ENCODE results near the gene FUT3.
A peak's percentile ranks its signal among the peaks of the same experiment; 100 is the strongest.
"Not testable (repeated sequence)": the region's sequence is repeated elsewhere in the genome, so short reads cannot be mapped to it uniquely, and the experiment has no call there.

Gene FUT3

GRCh38 chr19:5854121-5854520, 2.9 kb upstream of the FUT3 start:
- not testable (repeated sequence) for H3K4me3 ChIP-seq
- H3K27ac ChIP-seq: peak overlapping the region in 1 of 21 experiments; percentile 25

GRCh38 chr19:5850743-5851293, 431 bp downstream of the FUT3 start:
- H3K27ac ChIP-seq: peak overlapping the region in 6 of 21 experiments; percentile 26 to 64 (median 34)
- peak overlapping the region in 1 of 7 experiments; percentile 3 for H3K4me3 ChIP-seq

GRCh38 chr19:5850189-5850588, 1.1 kb downstream of the FUT3 start:
- H3K27ac ChIP-seq: no peak overlapping the region
- no peak overlapping the region for H3K4me3 ChIP-seq

- not testable (repeated sequence) for H3K4me3 ChIP-seq, H3K27ac ChIP-seq
Measured at GRCh38 chr19:5848621-5849020, 2.6 kb downstream of the FUT3 start.

- H3K4me3 ChIP-seq, H3K27ac ChIP-seq: not testable (repeated sequence)
Measured at GRCh38 chr19:5847846-5848245, 3.4 kb downstream of the FUT3 start.

- H3K4me3 ChIP-seq: no peak overlapping the region
- H3K27ac ChIP-seq: no peak overlapping the region
Measured at GRCh38 chr19:5844456-5845433, 6.5 kb downstream of the FUT3 start.

GRCh38 chr19:5843295-5843927, 7.8 kb downstream of the FUT3 start:
- no peak overlapping the region for H3K4me3 ChIP-seq
- no peak overlapping the region for H3K27ac ChIP-seq

- not testable (repeated sequence) for H3K27ac ChIP-seq
Measured at GRCh38 chr19:5841735-5842111, 9.5 kb downstream of the FUT3 start.

GRCh38 chr19:5839065-5840017, 11.9 kb downstream of the FUT3 start, which contains the start of gene FUT6:
FUT6 (minus strand) TSS chr19:5839702; CDS start chr19:5832567, 7,135 bp downstream.
- Histone ChIP-seq H3K4me3 (no peak within 1 kb of the TSS), H3K27ac (no peak within 1 kb of the TSS)

More at GRCh38 chr19:5841735-5842111, 9.5 kb downstream of the FUT3 start:
- not testable (repeated sequence) for H3K4me3 ChIP-seq

GRCh38 chr19:5838353-5839064, 12.7 kb downstream of the FUT3 start:
- H3K27ac ChIP-seq: no peak overlapping the region
- no peak overlapping the region for H3K4me3 ChIP-seq

- H3K27ac ChIP-seq: no peak overlapping the region
- H3K4me3 ChIP-seq: no peak overlapping the region
Measured at GRCh38 chr19:5837761-5838352, 13.4 kb downstream of the FUT3 start.

- Histone ChIP-seq H3K27ac (no peak overlapping the region), H3K4me3 (no peak overlapping the region)
Measured at GRCh38 chr19:5832527-5833216, 18.6 kb downstream of the FUT3 start.

GRCh38 chr19:5832061-5832460, 19.2 kb downstream of the FUT3 start:
- H3K27ac ChIP-seq: no peak overlapping the region
- H3K4me3 ChIP-seq: no peak overlapping the region

- Histone ChIP-seq H3K27ac (no peak overlapping the region), H3K4me3 (no peak overlapping the region)
Measured at GRCh38 chr19:5831159-5831558, 20.1 kb downstream of the FUT3 start.

- Histone ChIP-seq H3K27ac (no peak overlapping the region), H3K4me3 (no peak overlapping the region)
Measured at GRCh38 chr19:5829567-5830310, 21.5 kb downstream of the FUT3 start.

GRCh38 chr19:5828661-5829566, 22.3 kb downstream of the FUT3 start:
- peak overlapping the region; percentile 17 to 93 (median 78) for H3K27ac ChIP-seq

More at GRCh38 chr19:5828661-5829566, 22.3 kb downstream of the FUT3 start:
- peak overlapping the region; percentile 31 to 62 (median 45) for H3K4me3 ChIP-seq

Data from skin epidermis (tissue), 12 donors.